ENCODE data around the gene WNT7A. TPM values are rescaled to one million over a fixed set of nuclear protein-coding genes. Genes with fewer than 3 reads are reported as not detected.

WNT7A gene
- total RNA-seq, 1 donor: not detected

DNA sequence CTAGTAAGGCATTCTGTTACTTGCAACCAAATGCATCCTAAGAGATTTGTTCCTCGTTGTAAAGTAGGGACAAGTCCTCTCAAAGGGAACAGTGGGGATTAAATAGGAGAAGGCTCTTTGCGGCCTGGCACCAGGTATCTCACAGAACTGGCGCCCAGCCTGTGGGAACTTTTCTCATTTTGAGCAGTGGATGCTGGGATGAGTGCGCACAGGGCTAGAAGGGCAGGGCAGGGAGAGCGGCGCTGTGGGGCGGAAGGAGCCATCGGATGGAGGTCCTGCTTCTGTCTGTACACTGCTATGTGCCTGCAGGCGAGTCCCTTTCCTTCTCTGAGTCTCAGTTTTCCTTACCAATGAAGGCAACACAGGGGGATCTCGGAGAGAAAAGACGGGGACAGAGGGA, 50.6 kb downstream of the WNT7A start:
- no peak overlapping the region for H3K4me3 ChIP-seq (ENCODE audit: low read depth, low read length)
- TF ChIP-seq, protein P1, sequence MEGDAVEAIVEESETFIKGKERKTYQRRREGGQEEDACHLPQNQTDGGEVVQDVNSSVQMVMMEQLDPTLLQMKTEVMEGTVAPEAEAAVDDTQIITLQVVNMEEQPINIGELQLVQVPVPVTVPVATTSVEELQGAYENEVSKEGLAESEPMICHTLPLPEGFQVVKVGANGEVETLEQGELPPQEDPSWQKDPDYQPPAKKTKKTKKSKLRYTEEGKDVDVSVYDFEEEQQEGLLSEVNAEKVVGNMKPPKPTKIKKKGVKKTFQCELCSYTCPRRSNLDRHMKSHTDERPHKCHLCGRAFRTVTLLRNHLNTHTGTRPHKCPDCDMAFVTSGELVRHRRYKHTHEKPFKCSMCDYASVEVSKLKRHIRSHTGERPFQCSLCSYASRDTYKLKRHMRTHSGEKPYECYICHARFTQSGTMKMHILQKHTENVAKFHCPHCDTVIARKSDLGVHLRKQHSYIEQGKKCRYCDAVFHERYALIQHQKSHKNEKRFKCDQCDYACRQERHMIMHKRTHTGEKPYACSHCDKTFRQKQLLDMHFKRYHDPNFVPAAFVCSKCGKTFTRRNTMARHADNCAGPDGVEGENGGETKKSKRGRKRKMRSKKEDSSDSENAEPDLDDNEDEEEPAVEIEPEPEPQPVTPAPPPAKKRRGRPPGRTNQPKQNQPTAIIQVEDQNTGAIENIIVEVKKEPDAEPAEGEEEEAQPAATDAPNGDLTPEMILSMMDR (IDR thresholded peaks at IDR 0.05; ENCODE audit: insufficient read depth, low read length): no peak
- no peak for DNase-seq (ENCODE audit: low read depth)

DNA sequence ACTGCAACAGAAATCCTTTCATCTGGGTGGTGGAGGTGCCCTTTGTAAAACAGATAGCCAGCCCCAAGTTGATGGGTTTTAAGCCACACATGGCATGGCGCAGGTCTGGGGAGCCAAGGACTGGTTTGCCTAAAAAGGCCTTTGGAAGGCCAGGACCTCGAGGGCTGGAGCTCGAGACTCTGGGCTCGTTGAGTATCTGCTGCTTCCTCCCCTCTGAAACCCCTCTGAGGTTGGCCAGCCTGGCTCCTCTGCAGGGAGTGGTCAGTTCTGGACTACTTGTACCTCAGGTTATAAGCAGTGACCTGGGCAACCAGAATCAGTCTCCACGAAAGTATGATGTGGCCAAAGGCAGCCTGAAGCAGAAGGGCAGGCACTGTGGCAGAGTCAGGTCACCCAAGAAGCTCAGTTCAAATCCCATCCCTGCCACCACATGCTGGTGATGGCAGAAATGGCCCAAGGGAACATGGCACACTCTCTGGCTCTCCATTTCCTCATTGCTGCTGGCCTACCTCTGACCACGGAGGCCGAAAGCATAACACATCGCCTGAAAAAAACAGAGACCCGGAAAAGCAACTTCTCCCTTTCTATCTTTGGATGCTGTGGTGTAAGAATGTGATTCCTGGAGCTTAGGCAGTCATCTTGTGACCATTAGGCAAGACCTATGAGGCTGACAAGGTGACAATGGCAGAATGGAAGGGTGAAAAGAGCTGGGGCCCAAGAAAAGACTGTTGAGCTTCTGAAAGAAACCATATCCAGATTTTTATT, 51.2 kb downstream of the WNT7A start:
- TF ChIP-seq, protein P1 (IDR thresholded peaks at IDR 0.05; ENCODE audit: insufficient read depth, low read length): no peak
- H3K4me3 ChIP-seq (ENCODE audit: low read depth, low read length): no peak overlapping the region
- no peak for DNase-seq (ENCODE audit: low read depth)

DNA sequence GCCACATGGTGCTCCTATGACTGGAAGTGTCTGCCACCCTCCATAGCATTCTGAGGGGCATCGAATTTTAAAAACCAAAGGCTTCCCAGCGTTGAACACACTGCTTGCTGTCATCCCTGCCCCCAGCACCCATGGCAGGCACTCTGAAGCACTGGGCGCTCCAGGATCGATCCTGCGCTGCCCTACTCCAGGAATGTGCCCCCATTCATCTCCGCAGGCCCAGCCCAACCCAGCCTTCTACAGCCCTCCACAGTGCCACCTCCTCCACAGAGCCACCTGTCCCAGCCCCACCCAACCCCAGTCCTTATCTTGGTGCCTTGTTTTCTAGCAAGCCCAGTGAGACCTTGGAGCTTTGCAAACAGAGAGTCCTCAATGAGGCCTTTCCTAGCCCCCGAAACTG, 52.2 kb downstream of the WNT7A start:
- TF ChIP-seq, protein P1 (IDR thresholded peaks at IDR 0.05; ENCODE audit: insufficient read depth, low read length): no peak

DNA sequence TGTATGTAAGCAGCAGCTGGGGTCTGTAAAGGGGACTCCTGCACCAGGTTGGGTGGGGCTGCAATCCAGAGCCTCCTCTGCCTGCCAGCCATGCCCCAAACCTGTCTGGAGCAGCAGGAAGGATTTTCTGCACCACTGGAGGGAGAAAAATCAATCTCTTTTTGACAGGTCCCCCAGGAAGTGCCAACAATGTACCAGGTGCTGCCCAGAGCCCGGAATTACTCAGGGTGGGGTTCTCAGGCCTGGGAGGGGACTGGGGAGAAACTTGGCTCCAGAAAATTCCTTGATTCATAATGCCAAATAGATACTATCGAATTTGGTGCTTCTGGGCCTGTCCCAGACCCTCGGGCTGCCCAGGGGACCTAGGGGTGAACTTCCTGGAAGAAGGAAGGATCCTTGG, 52.6 kb downstream of the WNT7A start:
- no peak overlapping the region for H3K4me3 ChIP-seq (ENCODE audit: low read depth, low read length)
- TF ChIP-seq, protein P1 (IDR thresholded peaks at IDR 0.05; ENCODE audit: insufficient read depth, low read length): no peak
- no peak for DNase-seq (ENCODE audit: low read depth)

More for the DNA sequence above, 52.2 kb downstream of the WNT7A start:
- H3K4me3 ChIP-seq (ENCODE audit: low read depth, low read length): no peak overlapping the region
- no peak for DNase-seq (ENCODE audit: low read depth)

DNA sequence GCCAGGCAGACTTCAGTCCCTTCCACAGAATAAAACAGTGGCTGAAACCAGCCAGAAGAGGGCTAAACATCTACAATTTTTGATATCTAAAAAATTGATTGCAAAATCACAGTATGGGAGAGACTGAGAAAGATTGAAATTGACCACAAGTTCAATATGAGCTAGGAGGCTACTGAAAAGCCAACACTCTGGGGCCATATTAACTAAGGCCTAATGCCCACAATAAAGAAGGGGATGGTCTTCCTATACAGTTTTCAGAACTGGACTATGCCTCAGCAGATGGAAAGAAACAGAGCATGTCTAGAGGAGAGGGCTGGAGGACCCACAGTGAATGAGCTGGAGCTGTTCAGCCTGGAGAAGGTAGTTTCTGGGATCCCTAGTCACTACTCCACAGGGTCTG, 53.2 kb downstream of the WNT7A start:
- no peak for DNase-seq (ENCODE audit: low read depth)
- no peak overlapping the region for H3K4me3 ChIP-seq (ENCODE audit: low read depth, low read length)
- TF ChIP-seq, protein P1 (IDR thresholded peaks at IDR 0.05; ENCODE audit: insufficient read depth, low read length): no peak

DNA sequence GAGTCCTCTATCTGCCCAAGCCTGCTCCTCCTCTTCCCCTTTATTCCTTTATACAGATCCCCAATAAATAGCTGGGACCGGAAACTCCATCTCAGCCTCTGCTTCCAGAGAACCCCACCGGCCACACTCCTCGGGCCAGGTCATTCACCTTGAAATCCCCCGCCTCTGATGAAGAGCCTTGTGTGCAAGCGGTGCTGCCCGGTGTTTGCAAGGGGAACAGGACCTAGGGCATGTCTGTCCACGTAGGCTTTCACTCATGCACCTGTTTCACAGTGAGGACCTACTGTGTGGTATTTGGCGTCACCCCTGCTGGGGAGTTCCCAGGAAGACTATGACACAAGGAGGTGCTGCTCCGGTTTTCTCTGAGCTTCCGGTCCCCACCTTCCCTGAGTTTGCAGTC, 54.0 kb downstream of the WNT7A start:
- TF ChIP-seq, protein P1 (IDR thresholded peaks at IDR 0.05; ENCODE audit: insufficient read depth, low read length): no peak
- no peak overlapping the region for H3K4me3 ChIP-seq (ENCODE audit: low read depth, low read length)
- no peak for DNase-seq (ENCODE audit: low read depth)

DNA sequence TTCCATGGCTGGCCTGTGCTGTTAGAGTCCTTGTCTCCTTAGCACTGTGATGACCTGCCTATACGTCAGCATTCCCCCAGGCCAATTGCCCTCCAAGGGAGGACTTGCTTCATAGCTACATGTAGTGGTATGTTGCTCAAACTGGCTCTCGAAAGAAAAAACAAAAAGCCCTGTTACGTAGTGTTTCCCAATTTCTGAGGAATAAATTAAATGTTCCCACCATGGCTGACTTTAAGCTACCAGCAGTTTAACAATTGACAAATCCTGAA, 54.6 kb downstream of the WNT7A start:
- no peak overlapping the region for H3K4me3 ChIP-seq (ENCODE audit: low read depth, low read length)
- DNase-seq (ENCODE audit: low read depth): no peak
- TF ChIP-seq, protein P1 (IDR thresholded peaks at IDR 0.05; ENCODE audit: insufficient read depth, low read length): no peak

Measured in fibroblast of the aortic adventitia (primary cell).